Mononuclear cell (primary cell): ENCODE results near the gene FEM1A. TPM values are rescaled to one million over a fixed set of nuclear protein-coding genes. Genes with fewer than 3 reads are reported as not detected.
"Not testable (repeated sequence)": the region's sequence is repeated elsewhere in the genome, so short reads cannot be mapped to it uniquely, and the experiment has no call there.

ENCODE experiments used
- H3K27me3 ChIP-seq: 2 replicates; pipeline ENCODE4 v1.6.0; 2011; ENCODE audit warnings: low read length, control low read depth; ENCODE audit not compliant: insufficient read depth
- H3K4me1 ChIP-seq: 2 replicates; pipeline ENCODE4 v1.5.1; 2011; ENCODE audit warnings: mild to moderate bottlenecking, low read length, control low read depth; ENCODE audit not compliant: insufficient read depth
- H3K4me3 ChIP-seq: 2 replicates; pipeline ENCODE4 v1.5.1; 2011; ENCODE audit warnings: mild to moderate bottlenecking, low read length, moderate library complexity
- H3K9me3 ChIP-seq: 2 replicates; pipeline ENCODE4 v1.5.1; 2011; ENCODE audit warnings: low read depth, mild to moderate bottlenecking, control low read depth, low read length
- total RNA-seq: library from RNA; depleted of rRNA; stranded (reverse); fragments of >200 nt; gene quantifications from one replicate; pipeline ENCODE4 v1.2.3, GENCODE V29; 2012

The FEM1A gene, protein sequence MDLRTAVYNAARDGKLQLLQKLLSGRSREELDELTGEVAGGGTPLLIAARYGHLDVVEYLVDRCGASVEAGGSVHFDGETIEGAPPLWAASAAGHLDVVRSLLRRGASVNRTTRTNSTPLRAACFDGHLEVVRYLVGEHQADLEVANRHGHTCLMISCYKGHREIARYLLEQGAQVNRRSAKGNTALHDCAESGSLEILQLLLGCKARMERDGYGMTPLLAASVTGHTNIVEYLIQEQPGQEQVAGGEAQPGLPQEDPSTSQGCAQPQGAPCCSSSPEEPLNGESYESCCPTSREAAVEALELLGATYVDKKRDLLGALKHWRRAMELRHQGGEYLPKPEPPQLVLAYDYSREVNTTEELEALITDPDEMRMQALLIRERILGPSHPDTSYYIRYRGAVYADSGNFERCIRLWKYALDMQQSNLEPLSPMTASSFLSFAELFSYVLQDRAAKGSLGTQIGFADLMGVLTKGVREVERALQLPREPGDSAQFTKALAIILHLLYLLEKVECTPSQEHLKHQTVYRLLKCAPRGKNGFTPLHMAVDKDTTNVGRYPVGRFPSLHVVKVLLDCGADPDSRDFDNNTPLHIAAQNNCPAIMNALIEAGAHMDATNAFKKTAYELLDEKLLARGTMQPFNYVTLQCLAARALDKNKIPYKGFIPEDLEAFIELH
- total RNA-seq = 15.1 TPM

DNA sequence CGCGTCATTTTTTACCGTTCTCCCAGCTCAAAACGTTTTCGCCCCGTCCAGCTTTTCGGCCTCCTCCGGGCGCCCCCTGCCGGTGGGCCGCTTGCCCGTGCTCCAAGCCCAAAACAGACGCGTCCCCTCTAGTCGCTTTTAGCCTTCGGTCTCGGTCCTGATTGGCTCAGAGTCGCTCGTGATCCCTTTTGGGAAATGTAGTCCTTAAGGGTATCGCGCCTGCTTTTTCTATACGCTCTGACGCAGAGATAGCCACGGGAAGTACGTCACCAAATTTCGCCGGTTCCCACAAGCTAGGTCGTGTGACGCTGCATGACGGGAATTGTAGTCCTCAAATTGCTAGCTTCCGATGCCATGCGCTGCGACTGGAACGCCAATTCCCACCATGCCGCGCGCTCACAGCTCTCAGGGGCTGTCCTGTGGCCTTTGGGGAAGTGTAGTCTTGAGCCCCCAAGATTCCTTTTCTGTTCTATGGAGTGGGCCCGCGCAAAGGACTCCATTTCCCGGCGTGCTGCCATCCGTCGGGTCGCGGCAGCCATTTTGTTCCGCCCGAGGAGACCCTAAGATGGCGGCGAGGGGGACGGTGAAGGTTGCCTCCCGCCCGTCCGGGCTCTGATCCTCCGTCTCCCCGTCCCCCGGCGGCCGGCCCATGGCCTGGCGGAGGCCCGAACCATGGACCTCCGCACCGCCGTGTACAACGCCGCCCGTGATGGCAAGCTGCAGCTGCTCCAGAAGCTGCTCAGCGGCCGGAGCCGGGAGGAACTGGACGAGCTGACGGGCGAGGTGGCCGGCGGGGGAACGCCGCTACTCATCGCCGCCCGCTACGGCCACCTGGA is at the start of gene FEM1A:
Gene FEM1A (plus strand): TSS at position 552 of the 836 bp plus-strand sequence. CDS start 121 bp downstream, at position 673.
- Histone ChIP-seq H3K9me3 (no peaks in the 10 kb centered on the region), H3K4me1 (peaks cover 32% of the 10 kb centered on the region), H3K4me3 (peak within 1 kb of the TSS; percentile 71), H3K27me3 (no peaks in the 10 kb centered on the region)

DNA sequence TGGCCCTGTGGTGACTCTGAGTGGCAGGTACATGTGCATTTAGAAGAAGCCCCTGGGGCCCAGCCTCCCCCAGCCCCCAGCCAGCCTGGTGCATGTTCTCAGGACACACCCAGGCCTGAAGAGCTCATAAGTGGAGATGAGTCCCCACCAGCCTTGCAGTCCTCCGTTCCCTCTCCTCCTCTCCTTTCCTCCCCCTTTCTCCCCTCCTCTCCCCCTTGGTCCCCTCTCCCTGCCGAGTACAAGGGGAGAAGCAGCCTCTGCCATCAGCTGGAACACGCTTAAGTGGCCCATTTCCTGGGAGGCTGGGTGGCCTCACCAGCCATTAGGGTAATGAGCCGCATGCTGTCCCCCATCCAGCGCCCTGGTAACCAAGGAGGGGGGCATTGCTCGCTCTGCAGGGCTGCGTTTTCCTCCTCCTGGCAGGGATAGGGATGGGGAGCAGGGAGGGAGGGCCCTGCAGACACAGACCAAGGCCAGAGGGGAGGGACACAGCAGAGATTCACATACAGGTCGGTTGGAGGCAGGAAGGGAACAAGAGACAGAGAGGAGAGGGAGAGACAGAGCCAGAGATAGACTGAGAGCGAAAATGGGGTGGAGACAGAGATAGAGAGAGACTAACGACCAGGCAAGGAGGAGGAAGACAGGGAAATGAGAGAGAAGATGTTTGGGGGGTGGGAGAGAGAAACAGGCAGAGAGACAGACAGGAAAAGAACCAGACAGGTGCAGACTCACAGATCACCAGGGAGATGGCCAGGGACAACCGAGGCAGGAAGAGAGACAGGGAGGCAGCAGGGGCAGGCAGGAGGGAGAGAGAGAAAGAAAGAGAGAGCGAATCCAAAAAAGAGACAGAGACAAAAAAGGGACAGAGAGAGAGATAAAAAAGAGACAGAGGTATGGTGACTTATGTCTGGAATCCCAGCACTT is 48.5 kb upstream of the FEM1A start:
- H3K4me1 ChIP-seq = no peaks in the 10 kb centered on the region
- H3K27me3 ChIP-seq = no peaks in the 10 kb centered on the region
- no peak overlapping the region for H3K4me3 ChIP-seq
- no peaks in the 10 kb centered on the region for H3K9me3 ChIP-seq

DNA sequence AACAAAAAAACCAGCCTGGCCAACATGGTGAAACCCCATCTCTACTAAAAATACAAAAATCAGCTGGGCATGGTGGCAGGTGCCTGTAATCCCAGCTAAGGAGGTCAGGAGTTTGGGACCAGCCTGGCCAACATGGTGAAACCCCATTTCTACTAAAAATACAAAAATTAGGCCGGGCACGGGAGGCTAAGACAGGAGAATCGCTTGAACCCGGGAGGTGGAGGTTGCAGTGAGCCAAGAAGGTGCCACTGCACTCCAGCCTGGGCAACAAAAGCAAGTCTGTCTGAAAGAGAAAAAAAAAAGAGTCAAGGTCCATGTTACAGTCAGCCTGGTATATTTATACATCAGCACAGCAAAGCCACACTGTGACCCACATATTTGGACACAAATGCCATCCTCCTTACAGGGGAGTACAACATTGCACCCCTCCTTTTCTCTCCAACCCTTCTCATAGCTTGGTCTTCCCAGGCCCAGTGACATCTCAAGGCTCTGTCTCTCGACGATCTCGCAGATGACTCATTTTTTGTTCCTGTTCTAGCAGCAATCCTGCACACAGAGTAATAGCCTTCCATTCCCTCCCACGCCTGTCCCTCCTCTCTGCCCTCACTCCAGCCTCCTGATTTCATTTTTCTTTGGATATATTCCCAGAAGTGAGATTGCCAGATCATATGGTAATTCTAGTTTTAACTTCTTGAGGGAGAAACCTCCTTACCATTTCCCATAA is 46.9 kb upstream of the FEM1A start:
- H3K4me3 ChIP-seq = no peak overlapping the region

DNA sequence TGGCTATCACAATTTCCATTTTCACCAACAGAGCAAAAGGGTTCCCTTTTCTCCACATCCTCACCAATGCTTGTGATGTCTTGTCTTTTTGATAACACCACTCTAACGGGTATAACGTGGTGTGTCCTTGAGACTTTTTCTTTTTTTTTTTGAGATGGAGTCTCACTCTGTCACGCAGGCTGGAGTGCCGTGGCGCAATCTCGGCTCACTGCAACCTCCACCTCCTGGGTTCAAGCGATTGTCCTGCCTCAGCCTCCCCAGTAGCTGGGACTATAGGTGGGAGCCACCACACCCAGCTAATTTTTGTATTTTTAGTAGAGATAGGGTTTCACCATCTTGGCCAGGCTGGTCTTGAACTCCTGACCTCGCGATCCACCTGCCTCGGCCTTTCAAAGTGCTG is 46.4 kb upstream of the FEM1A start:
- not testable (repeated sequence) for H3K27me3 ChIP-seq, H3K4me3 ChIP-seq, H3K4me1 ChIP-seq, H3K9me3 ChIP-seq

More for the DNA sequence above, 46.9 kb upstream of the FEM1A start:
- Histone ChIP-seq H3K4me1 (no peaks in the 10 kb centered on the region), H3K27me3 (no peaks in the 10 kb centered on the region), H3K9me3 (no peaks in the 10 kb centered on the region)

DNA sequence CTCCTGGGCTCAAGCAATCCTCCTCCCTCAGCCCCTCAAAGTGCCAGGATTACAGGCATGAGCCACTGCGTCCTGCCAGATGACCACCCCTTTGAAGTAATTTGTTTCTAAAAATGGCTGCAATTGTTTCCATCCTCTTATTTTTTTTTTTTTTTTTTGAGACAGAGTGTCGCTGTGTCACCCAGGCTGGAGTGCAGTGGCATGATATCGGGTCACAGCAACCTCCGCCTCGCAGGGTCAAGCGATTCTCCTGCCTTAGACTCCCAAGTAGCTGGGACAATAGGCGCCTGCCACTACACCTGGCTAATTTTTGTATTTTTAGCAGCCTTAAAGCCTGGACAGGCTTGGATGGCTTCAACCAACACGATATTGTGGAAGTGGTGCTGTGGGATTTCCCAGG is 45.5 kb upstream of the FEM1A start:
- H3K4me1 ChIP-seq = no peaks in the 10 kb centered on the region
- no peak overlapping the region for H3K4me3 ChIP-seq
- H3K9me3 ChIP-seq = no peaks in the 10 kb centered on the region
- H3K27me3 ChIP-seq = no peaks in the 10 kb centered on the region

DNA sequence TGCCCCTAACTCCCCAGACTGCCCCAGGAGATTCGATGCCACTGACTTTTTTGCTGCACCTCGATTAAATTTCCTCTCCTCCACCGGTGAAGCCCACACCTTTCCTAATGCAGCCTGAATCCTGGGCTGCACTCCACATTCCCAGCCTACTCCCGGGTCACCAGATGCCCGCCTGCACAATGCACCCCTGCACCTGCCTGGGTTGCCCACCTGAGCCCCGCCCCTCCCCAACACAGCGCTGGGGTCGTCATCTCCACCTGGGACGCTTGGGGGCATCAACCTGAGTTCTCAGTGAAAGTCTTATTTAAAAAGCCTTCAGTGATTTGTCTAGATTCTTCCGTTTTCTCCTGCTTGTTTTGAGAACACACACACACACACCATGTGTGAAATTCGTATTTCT is 43.3 kb upstream of the FEM1A start:
- no peak overlapping the region for H3K4me3 ChIP-seq
- no peaks in the 10 kb centered on the region for H3K9me3 ChIP-seq
- H3K4me1 ChIP-seq = no peaks in the 10 kb centered on the region

DNA sequence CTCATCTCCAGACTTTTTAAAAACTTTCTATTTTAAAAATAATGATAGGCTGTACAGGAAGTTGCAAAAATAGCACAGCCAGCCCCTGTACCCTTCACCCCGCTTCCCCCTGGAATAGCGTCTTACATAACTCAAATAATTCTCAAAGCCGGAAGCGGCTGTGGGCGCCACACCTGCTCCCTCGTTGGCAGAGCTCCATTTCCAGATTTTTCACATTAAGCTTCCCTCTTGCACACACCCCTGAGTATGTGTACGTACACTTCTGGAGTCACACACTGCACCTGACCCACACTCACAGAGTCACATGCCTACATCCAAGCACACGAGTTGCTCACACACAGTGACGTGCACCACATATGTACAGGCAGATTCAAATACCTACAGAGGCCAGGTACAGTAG is 42.9 kb upstream of the FEM1A start:
- H3K4me1 ChIP-seq = no peaks in the 10 kb centered on the region
- no peak overlapping the region for H3K4me3 ChIP-seq
- H3K27me3 ChIP-seq = no peaks in the 10 kb centered on the region
- no peaks in the 10 kb centered on the region for H3K9me3 ChIP-seq

More for the DNA sequence above, 43.3 kb upstream of the FEM1A start:
- H3K27me3 ChIP-seq = no peaks in the 10 kb centered on the region

DNA sequence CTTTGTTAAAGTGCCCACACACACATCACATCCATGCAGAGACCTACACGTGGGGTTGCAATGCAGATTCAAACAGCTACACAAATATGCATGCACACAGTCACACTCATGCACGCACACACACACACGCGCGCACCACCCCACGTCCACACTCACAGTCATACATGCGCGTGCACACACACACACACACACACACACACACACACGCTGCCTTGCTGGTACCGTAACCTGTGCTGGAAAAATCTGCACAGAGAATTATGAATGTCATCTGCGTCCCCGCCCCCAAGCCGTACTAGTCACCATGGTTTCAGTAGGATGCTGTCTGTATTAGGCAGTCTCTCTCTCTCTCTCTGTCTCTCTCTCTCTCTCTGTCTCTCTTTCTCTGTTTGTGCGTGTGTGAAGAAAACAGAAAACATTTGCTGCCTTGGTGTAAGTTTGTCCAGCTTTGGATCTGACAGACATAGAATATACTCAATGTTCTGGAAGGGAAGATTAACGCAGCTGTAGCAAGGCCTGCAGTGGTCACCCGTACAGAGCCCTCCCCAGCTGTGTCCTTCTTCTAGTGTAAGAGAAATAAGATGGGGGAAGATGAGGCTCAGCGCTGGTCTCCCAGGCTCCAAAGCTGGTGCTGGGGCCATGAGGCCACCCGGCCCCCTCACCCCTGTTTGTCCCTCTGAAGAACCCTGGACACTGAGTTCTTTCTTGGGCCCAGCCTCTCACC is 41.5 kb upstream of the FEM1A start:
- Histone ChIP-seq H3K27me3 (no peaks in the 10 kb centered on the region), H3K9me3 (no peaks in the 10 kb centered on the region), H3K4me1 (no peaks in the 10 kb centered on the region), H3K4me3 (no peak overlapping the region)

DNA sequence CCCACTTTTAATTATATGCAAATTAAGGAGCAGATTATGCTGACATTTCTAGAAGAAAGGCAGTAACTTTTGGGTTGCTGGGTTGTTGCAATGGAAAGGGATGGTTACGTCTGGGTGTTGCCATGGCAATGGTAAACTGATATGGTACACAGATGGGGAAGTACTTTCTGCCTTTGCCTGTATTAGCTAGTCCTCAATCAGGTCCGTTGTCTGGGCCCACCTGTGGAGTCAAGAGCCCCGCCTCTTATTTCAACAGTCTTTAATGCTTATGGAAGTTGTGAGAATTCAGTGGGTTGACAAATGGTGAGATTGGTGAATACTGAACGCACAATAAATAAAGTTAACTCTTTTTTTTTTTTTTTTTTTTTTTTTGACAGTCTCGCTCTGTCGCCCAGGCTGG is 37.3 kb upstream of the FEM1A start:
- peaks cover under 1% of the 10 kb centered on the region for H3K4me1 ChIP-seq
- H3K9me3 ChIP-seq = no peaks in the 10 kb centered on the region
- no peak overlapping the region for H3K4me3 ChIP-seq
- H3K27me3 ChIP-seq = peaks cover 4% of the 10 kb centered on the region

DNA sequence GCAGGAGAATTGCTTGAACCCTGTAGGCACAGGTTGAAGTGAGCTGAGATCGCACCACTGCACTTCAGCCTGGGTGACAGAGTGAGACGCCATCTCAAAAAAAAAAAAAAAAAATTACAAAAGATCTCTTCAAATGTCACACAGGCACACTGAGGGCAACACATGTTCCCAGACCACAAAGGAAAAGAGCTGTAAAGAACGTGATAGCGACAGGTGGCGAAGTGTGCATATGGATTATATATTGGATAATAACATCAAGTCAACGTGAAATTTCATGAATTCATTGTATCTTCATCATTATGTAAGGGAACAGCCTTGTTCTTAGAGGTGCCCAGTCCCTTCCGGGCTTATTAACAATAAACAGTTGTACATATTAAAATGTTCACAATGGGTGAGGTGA is 36.1 kb upstream of the FEM1A start:
- Histone ChIP-seq H3K27me3 (peaks cover 7% of the 10 kb centered on the region), H3K4me1 (peaks cover 11% of the 10 kb centered on the region), H3K4me3 (no peak overlapping the region), H3K9me3 (no peaks in the 10 kb centered on the region)

DNA sequence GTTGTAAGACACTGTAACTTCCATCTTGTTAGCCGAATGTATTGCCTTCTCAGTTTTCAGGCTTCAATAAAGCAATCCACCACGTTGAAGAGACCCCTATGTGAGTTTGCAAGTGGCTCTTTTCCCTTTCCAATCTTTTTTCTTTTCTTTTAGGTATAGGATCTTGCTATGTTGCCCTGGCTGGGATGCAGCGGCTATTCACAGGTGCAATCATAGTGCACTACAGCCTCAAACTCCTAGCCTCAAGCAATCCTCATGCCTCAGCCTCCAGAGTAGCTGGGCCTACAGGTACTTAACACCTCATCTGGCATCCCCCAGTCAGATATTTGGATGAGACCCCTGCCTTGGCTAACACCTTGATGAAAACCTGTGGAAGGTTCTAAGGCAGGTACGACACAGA is 33.5 kb upstream of the FEM1A start:
- Histone ChIP-seq H3K4me1 (peaks cover 11% of the 10 kb centered on the region), H3K27me3 (peaks cover 16% of the 10 kb centered on the region), H3K4me3 (no peak overlapping the region), H3K9me3 (no peaks in the 10 kb centered on the region)

DNA sequence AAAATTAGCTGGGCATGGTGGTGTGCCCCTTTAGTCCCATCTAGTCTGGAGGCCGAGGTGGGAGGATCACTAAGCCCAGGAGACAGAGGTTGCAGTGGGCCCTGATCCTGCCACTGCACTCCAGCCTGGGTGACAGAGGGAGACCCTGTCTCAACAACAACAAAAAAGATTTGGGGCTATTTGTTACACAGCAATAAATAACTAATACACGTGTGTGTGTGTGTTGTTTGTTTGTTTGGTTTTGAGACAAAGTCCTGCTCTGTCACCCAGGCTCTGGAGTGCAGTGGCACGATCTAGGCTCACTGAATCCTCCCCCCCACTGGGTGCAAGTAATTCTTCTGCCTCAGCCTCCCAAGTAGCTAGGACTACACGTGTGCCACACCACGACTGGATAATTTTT is 32.9 kb upstream of the FEM1A start:
- peaks cover 20% of the 10 kb centered on the region for H3K27me3 ChIP-seq
- H3K4me1 ChIP-seq = peaks cover 11% of the 10 kb centered on the region
- H3K4me3 ChIP-seq = no peak overlapping the region
- H3K9me3 ChIP-seq = no peaks in the 10 kb centered on the region
